AG09309 (cell line): ENCODE measurements around the gene COMMD10.
A peak's percentile ranks its signal among the peaks of the same experiment; 100 is the strongest.
"Not testable (repeated sequence)": the region's sequence is repeated elsewhere in the genome, so short reads cannot be mapped to it uniquely, and the experiment has no call there.

Source experiments
- DNase-seq: peaks from one replicate; pipeline ENCODE4 v3.0.0-alpha.2; 2010; ENCODE audit warnings: low read depth
- H3K4me3 ChIP-seq: 2 replicates; pipeline ENCODE4 v1.5.1; 2011; ENCODE audit warnings: mild to moderate bottlenecking, low read depth, low read length, moderate library complexity; ENCODE audit not compliant: control insufficient read depth
- CTCF ChIP-seq: IDR thresholded peaks from 2 replicates; pipeline ENCODE4 v1.5.1; 2011; ENCODE audit warnings: mild to moderate bottlenecking, low read depth, low read length, inconsistent platforms; ENCODE audit not compliant: insufficient read depth, control insufficient read depth; ENCODE audit errors: missing control alignments

COMMD10 gene

GRCh38 chr5:116075191-116075831 is 9.5 kb upstream of the COMMD10 start:
- DNase-seq, result no peak
- TF ChIP-seq CTCF, result no peak
- H3K4me3 ChIP-seq, result no peak overlapping the region

- TF ChIP-seq CTCF, result no peak
- H3K4me3 ChIP-seq, result no peak overlapping the region
- DNase-seq, result no peak
Observed at GRCh38 chr5:116076496-116076895, 8.3 kb upstream of the COMMD10 start.

- no peak for TF ChIP-seq CTCF
- DNase-seq, result no peak
- H3K4me3 ChIP-seq, result no peak overlapping the region
Observed at GRCh38 chr5:116078199-116078598, 6.6 kb upstream of the COMMD10 start.

GRCh38 chr5:116084287-116084691 is 536 bp upstream of the COMMD10 start:
- no peak for TF ChIP-seq CTCF
- DNase-seq, result no peak
- peak overlapping the region; percentile 89 for H3K4me3 ChIP-seq

- H3K4me3 ChIP-seq, DNase-seq: not testable (repeated sequence)
Observed at GRCh38 chr5:116086309-116086708, 1.5 kb downstream of the COMMD10 start.

- no peak overlapping the region for H3K4me3 ChIP-seq
- no peak for TF ChIP-seq CTCF
- no peak for DNase-seq
Observed at GRCh38 chr5:116088062-116088461, 3.2 kb downstream of the COMMD10 start.

- H3K4me3 ChIP-seq, result no peak overlapping the region
- no peak for DNase-seq
- no peak for TF ChIP-seq CTCF
Observed at GRCh38 chr5:116090302-116090701, 5.5 kb downstream of the COMMD10 start.
